ENCODE measurements around the gene CSNK1G1.

CSNK1G1 gene

DNA sequence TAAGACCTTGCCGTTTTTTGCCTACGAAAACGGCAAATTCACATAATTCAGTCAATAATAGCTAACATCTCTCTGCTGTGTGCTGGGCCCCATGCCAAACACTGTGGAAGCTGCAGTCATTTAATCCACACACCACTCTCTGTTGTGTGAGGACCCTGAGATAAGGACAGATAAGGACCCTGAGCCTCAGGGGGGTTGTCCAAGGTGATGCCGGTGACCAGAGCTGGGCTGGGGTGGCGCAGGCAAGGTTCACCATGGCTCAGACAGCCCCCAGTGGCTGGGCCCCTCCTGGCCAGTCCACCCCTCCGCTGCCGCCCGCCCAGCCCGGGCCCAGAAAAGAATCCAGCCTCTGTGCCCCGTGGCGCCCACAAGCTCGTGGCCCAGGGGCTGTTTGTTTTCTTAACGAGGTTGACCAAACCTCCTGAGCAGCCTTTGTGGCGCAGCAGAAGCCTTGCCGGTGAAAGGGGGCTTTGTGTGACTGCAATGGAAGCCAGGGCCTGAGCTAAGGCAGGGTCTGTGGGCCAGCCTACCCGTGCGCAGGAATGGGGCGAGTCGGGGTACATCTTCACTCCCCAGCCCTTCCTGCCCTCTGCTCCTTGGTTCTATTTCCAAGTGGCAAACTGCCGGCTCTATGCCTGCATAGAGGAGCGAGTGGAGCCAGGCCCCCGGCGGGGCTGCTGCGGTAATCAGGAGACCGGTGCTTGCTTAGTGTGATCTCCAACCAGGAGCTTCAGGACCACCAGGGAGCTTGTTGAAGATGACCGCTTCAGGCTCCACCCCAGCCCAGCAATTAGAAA lies 208.9 kb downstream of the CSNK1G1 start:
- Histone ChIP-seq H3K9me3 (ENCODE audit: control insufficient read depth, insufficient read depth, low read length) (no peaks in the 10 kb centered on the region), H3K4me1 (ENCODE audit: control insufficient read depth, low read length) (peaks cover 55% of the 10 kb centered on the region), H3K4me3 (ENCODE audit: low read length) (no peak overlapping the region), H3K4me2 (ENCODE audit: low read length) (no peak overlapping the region), H3K27ac (ENCODE audit: low read depth, low read length) (no peak overlapping the region), H3K27me3 (ENCODE audit: control insufficient read depth, low read length) (no peaks in the 10 kb centered on the region), H3F3A (ENCODE audit: control insufficient read depth, insufficient read depth) (peaks cover 14% of the 10 kb centered on the region; the same call in 1 of the 2 replicates), H3K36me3 (ENCODE audit: control insufficient read depth, low read length) (0 out of 2 replicates have a peak, but pooled peaks cover 8% of the 10 kb centered on the region), H3K79me2 (ENCODE audit: control insufficient read depth, low read length) (peaks cover 4% of the 10 kb centered on the region), H3K9me2 (replicated peaks; ENCODE audit: control insufficient read depth, low read length) (no peaks in the 10 kb centered on the region), H4K20me1 (ENCODE audit: control insufficient read depth, insufficient read depth, low read depth, low read length) (no peaks in the 10 kb centered on the region)
- no peak for TF ChIP-seq EZH2phosphoT487 (IDR thresholded peaks at IDR 0.05; ENCODE audit: borderline replicate concordance, low read length)
- TF ChIP-seq CTCF (IDR thresholded peaks at IDR 0.05; ENCODE audit: low read depth, low read length, poor library complexity, severe bottlenecking): no peak

DNA sequence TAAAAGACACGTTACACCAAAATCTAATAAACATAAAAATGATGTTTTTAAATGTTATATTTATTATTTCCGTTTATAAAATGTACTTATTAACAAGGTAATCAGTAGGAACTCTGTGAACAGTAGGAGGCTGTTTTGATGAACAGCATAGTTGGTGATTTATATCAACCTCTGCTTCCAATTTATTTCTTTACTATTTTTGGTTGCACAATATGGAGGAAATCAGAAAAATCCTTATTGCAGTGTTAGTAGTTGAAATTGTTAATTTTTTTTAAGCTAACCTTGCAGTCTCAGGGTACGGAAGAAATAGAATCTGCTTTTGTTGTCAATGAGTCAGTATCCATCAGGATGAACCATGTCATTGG lies 209.5 kb downstream of the CSNK1G1 start:
- Histone ChIP-seq H3K79me2 (ENCODE audit: control insufficient read depth, low read length) (no peaks in the 10 kb centered on the region), H3K4me2 (ENCODE audit: low read length) (no peak overlapping the region), H3K9me2 (replicated peaks; ENCODE audit: control insufficient read depth, low read length) (no peaks in the 10 kb centered on the region), H3K27ac (ENCODE audit: low read depth, low read length) (no peak overlapping the region), H3F3A (ENCODE audit: control insufficient read depth, insufficient read depth) (peaks cover 14% of the 10 kb centered on the region; the same call in 1 of the 2 replicates), H3K36me3 (ENCODE audit: control insufficient read depth, low read length) (0 out of 2 replicates have a peak, but pooled peaks cover 8% of the 10 kb centered on the region), H3K27me3 (ENCODE audit: control insufficient read depth, low read length) (no peaks in the 10 kb centered on the region), H3K4me1 (ENCODE audit: control insufficient read depth, low read length) (peaks cover 55% of the 10 kb centered on the region), H3K4me3 (ENCODE audit: low read length) (no peak overlapping the region), H4K20me1 (ENCODE audit: control insufficient read depth, insufficient read depth, low read depth, low read length) (no peaks in the 10 kb centered on the region), H3K9me3 (ENCODE audit: control insufficient read depth, insufficient read depth, low read length) (no peaks in the 10 kb centered on the region)
- no peak for TF ChIP-seq CTCF (IDR thresholded peaks at IDR 0.05; ENCODE audit: low read depth, low read length, poor library complexity, severe bottlenecking)
- TF ChIP-seq EZH2phosphoT487 (IDR thresholded peaks at IDR 0.05; ENCODE audit: borderline replicate concordance, low read length): no peak

GRCh38 chr15:64146041-64146440 lies 209.9 kb downstream of the CSNK1G1 start:
- H3K4me3 ChIP-seq (ENCODE audit: low read length): no peak overlapping the region
- no peaks in the 10 kb centered on the region for H4K20me1 ChIP-seq (ENCODE audit: control insufficient read depth, insufficient read depth, low read depth, low read length)
- no peaks in the 10 kb centered on the region for H3K27me3 ChIP-seq (ENCODE audit: control insufficient read depth, low read length)
- no peaks in the 10 kb centered on the region for H3K9me3 ChIP-seq (ENCODE audit: control insufficient read depth, insufficient read depth, low read length)
- H3K4me1 ChIP-seq (ENCODE audit: control insufficient read depth, low read length): peaks cover 51% of the 10 kb centered on the region
- no peak overlapping the region for H3K4me2 ChIP-seq (ENCODE audit: low read length)
- no peaks in the 10 kb centered on the region for H3K9me2 ChIP-seq (replicated peaks; ENCODE audit: control insufficient read depth, low read length)
- H3K36me3 ChIP-seq (ENCODE audit: control insufficient read depth, low read length): peaks cover 11% of the 10 kb centered on the region; the same call in 1 of the 2 replicates
- H3K27ac ChIP-seq (ENCODE audit: low read depth, low read length): no peak overlapping the region
- H3K79me2 ChIP-seq (ENCODE audit: control insufficient read depth, low read length): no peaks in the 10 kb centered on the region
- H3F3A ChIP-seq (ENCODE audit: control insufficient read depth, insufficient read depth): peaks cover 14% of the 10 kb centered on the region; the same call in 1 of the 2 replicates
- TF ChIP-seq EZH2phosphoT487 (IDR thresholded peaks at IDR 0.05; ENCODE audit: borderline replicate concordance, low read length): no peak
- TF ChIP-seq CTCF (IDR thresholded peaks at IDR 0.05; ENCODE audit: low read depth, low read length, poor library complexity, severe bottlenecking): no peak
